ENCODE data around the gene SLF2.

SLF2 gene

GRCh38 chr10:100963826-100964225 lies 51.1 kb downstream of the SLF2 start:
- H3K9ac ChIP-seq (ENCODE audit: low read length in 2 of 2), result no peak overlapping the region
- H3K4me1 ChIP-seq (ENCODE audit: control insufficient read depth, insufficient read depth, low read length), result peaks cover 5% of the 10 kb centered on the region
- no peaks in the 10 kb centered on the region for H3K9me3 ChIP-seq (ENCODE audit: control insufficient read depth in 2 of 2, low read length in 2 of 2)
- H3K27ac ChIP-seq (ENCODE audit: low read length), result no peak overlapping the region
- no peak overlapping the region for H3K4me3 ChIP-seq (ENCODE audit: low read length in 2 of 2)
- no peaks in the 10 kb centered on the region for H3K27me3 ChIP-seq (ENCODE audit: control insufficient read depth in 1 of 2, insufficient read depth in 2 of 2, low read length in 2 of 2)
- H3K36me3 ChIP-seq (ENCODE audit: control insufficient read depth in 2 of 2, insufficient read depth in 2 of 2, low read length in 2 of 2), result peaks cover 25 to 34% of the 10 kb centered on the region in 2 donors

GRCh38 chr10:100965820-100966219 lies 53.1 kb downstream of the SLF2 start:
- H3K4me1 ChIP-seq (ENCODE audit: control insufficient read depth, insufficient read depth, low read length), result peaks cover 13% of the 10 kb centered on the region
- no peak overlapping the region for H3K27ac ChIP-seq (ENCODE audit: low read length)
- H3K4me3 ChIP-seq (ENCODE audit: low read length in 2 of 2), result no peak overlapping the region
- no peaks in the 10 kb centered on the region for H3K27me3 ChIP-seq (ENCODE audit: control insufficient read depth in 1 of 2, insufficient read depth in 2 of 2, low read length in 2 of 2)
- no peak overlapping the region for H3K9ac ChIP-seq (ENCODE audit: low read length in 2 of 2)
- peaks cover 18 to 25% of the 10 kb centered on the region in 2 donors for H3K36me3 ChIP-seq (ENCODE audit: control insufficient read depth in 2 of 2, insufficient read depth in 2 of 2, low read length in 2 of 2)
- H3K9me3 ChIP-seq (ENCODE audit: control insufficient read depth in 2 of 2, low read length in 2 of 2), result no peaks in the 10 kb centered on the region

GRCh38 chr10:100966887-100967286 lies 54.1 kb downstream of the SLF2 start:
- H3K27me3 ChIP-seq (ENCODE audit: control insufficient read depth in 1 of 2, insufficient read depth in 2 of 2, low read length in 2 of 2), result no peaks in the 10 kb centered on the region
- H3K4me3 ChIP-seq (ENCODE audit: low read length in 2 of 2), result no peak overlapping the region
- H3K27ac ChIP-seq (ENCODE audit: low read length), result no peak overlapping the region
- H3K9me3 ChIP-seq (ENCODE audit: control insufficient read depth in 2 of 2, low read length in 2 of 2), result no peaks in the 10 kb centered on the region
- no peak overlapping the region for H3K9ac ChIP-seq (ENCODE audit: low read length in 2 of 2)
- H3K4me1 ChIP-seq (ENCODE audit: control insufficient read depth, insufficient read depth, low read length), result peaks cover 13% of the 10 kb centered on the region
- peaks cover 18% of the 10 kb centered on the region in 2 donors for H3K36me3 ChIP-seq (ENCODE audit: control insufficient read depth in 2 of 2, insufficient read depth in 2 of 2, low read length in 2 of 2)

DNA sequence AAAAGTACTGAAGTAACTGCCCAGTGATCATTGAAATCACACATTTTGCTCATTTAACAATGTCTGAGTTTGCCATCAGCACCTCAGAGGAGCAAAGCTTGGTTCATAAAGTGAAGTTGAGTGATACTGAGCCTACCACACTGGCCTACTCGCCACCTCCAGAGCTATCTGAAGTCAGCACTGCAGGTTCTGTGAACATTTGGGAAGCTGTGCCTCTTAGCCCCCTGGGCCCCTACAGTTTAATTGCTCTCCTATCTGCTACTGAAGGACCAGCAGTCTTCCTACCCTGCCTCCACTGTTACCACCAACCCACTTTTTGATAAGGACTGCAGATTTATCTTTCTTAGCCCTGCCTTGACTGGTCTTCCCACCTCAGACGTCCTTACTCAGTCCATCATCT lies 54.6 kb downstream of the SLF2 start:
- Histone ChIP-seq H3K9me3 (ENCODE audit: control insufficient read depth in 2 of 2, low read length in 2 of 2) (no peaks in the 10 kb centered on the region), H3K4me1 (ENCODE audit: control insufficient read depth, insufficient read depth, low read length) (peaks cover 13% of the 10 kb centered on the region), H3K27ac (ENCODE audit: low read length) (no peak overlapping the region), H3K9ac (ENCODE audit: low read length in 2 of 2) (peak overlapping the region in 1 of 2 donors; percentile 21), H3K36me3 (ENCODE audit: control insufficient read depth in 2 of 2, insufficient read depth in 2 of 2, low read length in 2 of 2) (peaks cover 14 to 18% of the 10 kb centered on the region in 2 donors), H3K27me3 (ENCODE audit: control insufficient read depth in 1 of 2, insufficient read depth in 2 of 2, low read length in 2 of 2) (no peaks in the 10 kb centered on the region), H3K4me3 (ENCODE audit: low read length in 2 of 2) (no peak overlapping the region)

DNA sequence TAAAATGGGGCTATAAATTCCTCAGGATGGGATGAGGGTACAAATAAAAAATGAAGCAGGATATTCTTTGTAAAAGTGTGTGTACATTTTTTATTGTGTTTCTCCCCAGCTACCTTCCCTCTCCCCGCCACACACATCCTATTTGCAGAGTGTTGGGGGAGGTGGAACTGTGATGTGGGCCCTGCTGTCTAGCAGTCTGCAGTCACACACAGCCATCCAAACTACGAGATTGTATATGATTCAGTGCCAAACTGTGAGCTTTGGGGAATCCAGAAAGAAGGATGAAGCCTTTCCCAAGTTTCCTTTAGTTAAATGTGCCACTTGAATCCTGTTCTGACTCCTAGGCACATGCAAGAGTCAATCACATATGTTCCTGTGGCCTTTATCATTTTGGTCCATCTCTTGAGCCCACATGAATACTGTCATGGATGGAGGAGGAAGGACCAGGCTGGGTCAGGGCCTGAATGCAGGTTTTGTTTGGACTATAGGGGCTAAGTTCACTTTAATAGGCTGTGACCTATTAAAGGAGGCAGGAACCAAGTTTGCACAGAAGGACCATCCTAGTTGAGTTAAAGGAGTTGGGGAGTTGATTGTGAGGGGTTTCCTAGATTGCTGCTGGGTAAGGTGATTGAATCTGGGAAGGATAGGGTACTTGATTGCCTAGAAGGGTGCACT lies 55.4 kb downstream of the SLF2 start:
- peak overlapping the region in 1 of 2 donors; percentile 76 for H3K4me3 ChIP-seq (ENCODE audit: low read length in 2 of 2)
- H3K36me3 ChIP-seq (ENCODE audit: control insufficient read depth in 2 of 2, insufficient read depth in 2 of 2, low read length in 2 of 2), result peaks cover 7 to 14% of the 10 kb centered on the region in 2 donors
- no peak overlapping the region for H3K27ac ChIP-seq (ENCODE audit: low read length)
- peaks cover 13% of the 10 kb centered on the region for H3K4me1 ChIP-seq (ENCODE audit: control insufficient read depth, insufficient read depth, low read length)
- peak overlapping the region in 1 of 2 donors; percentile 14 for H3K9ac ChIP-seq (ENCODE audit: low read length in 2 of 2)
- no peaks in the 10 kb centered on the region for H3K9me3 ChIP-seq (ENCODE audit: control insufficient read depth in 2 of 2, low read length in 2 of 2)
- H3K27me3 ChIP-seq (ENCODE audit: control insufficient read depth in 1 of 2, insufficient read depth in 2 of 2, low read length in 2 of 2), result no peaks in the 10 kb centered on the region

- no peak overlapping the region for H3K27ac ChIP-seq (ENCODE audit: low read length)
- no peaks in the 10 kb centered on the region for H3K27me3 ChIP-seq (ENCODE audit: control insufficient read depth in 1 of 2, insufficient read depth in 2 of 2, low read length in 2 of 2)
- H3K9me3 ChIP-seq (ENCODE audit: control insufficient read depth in 2 of 2, low read length in 2 of 2), result no peaks in the 10 kb centered on the region
- H3K9ac ChIP-seq (ENCODE audit: low read length in 2 of 2), result peak overlapping the region in 1 of 2 donors; percentile 72
- H3K4me3 ChIP-seq (ENCODE audit: low read length in 2 of 2), result peak overlapping the region; percentile 44 to 76
- peaks cover 13% of the 10 kb centered on the region for H3K4me1 ChIP-seq (ENCODE audit: control insufficient read depth, insufficient read depth, low read length)
- H3K36me3 ChIP-seq (ENCODE audit: control insufficient read depth in 2 of 2, insufficient read depth in 2 of 2, low read length in 2 of 2), result peaks cover 5 to 14% of the 10 kb centered on the region in 2 donors
Measured at GRCh38 chr10:100968863-100969186, 56.1 kb downstream of the SLF2 start.

- H3K36me3 ChIP-seq (ENCODE audit: control insufficient read depth in 2 of 2, insufficient read depth in 2 of 2, low read length in 2 of 2), result peaks cover 0 to 14% of the 10 kb centered on the region in 2 donors
- H3K27ac ChIP-seq (ENCODE audit: low read length), result no peak within 1 kb of the TSS
- H3K4me1 ChIP-seq (ENCODE audit: control insufficient read depth, insufficient read depth, low read length), result peaks cover 13% of the 10 kb centered on the region
- H3K4me3 ChIP-seq (ENCODE audit: low read length in 2 of 2), result peak within 1 kb of the TSS; percentile 50 to 76
- peak within 1 kb of the TSS; percentile 35 to 72 for H3K9ac ChIP-seq (ENCODE audit: low read length in 2 of 2)
- no peaks in the 10 kb centered on the region for H3K27me3 ChIP-seq (ENCODE audit: control insufficient read depth in 1 of 2, insufficient read depth in 2 of 2, low read length in 2 of 2)
- no peaks in the 10 kb centered on the region for H3K9me3 ChIP-seq (ENCODE audit: control insufficient read depth in 2 of 2, low read length in 2 of 2)
Measured at GRCh38 chr10:100969187-100970075, 56.7 kb downstream of the SLF2 start, which contains the start of gene SEMA4G. TSS of gene SEMA4G (plus strand) at chr10:100969504. CDS start at chr10:100972913, 3,409 bp downstream.

DNA sequence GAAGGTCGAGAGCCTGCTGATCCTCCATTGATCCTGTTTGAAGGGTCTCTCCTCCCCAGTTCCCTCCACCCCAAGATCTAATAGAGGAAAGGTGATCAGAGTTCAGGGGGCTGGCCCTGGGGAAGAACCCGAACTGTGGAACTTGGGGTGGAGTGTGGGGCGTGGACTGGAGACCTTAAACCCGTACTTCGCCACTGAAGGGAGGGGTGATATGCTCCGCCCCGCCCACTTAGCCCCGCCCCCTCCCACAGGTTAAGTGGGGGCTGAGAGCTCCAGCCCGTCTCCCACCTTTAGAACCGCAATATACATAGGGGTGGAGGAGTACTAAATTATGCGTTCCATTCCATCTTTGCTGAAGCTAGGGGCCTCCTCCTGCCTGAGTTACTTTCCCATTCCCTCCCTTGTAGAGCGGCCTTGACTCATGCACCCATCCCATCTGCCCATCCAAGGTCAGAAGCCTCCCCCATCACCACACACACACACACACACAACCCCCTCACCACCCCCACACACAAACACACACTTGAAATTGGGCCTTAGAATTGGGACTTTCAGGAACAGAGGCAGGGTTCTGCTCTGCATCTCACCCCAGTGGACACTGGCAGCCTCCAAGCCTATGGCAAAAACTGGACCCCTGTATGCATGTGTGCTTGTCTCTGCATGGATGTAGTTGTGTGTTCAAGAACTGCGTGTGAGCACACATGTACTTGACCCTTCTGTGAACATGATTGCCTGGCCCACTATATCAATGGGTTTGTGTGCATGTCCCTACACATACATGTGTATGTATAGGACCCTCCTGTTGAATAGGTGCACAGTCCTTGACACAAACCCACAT lies 57.5 kb downstream of the SLF2 start:
- Histone ChIP-seq H3K36me3 (ENCODE audit: control insufficient read depth in 2 of 2, insufficient read depth in 2 of 2, low read length in 2 of 2) (peaks cover 0 to 14% of the 10 kb centered on the region in 2 donors), H3K9me3 (ENCODE audit: control insufficient read depth in 2 of 2, low read length in 2 of 2) (no peaks in the 10 kb centered on the region), H3K27me3 (ENCODE audit: control insufficient read depth in 1 of 2, insufficient read depth in 2 of 2, low read length in 2 of 2) (no peaks in the 10 kb centered on the region), H3K27ac (ENCODE audit: low read length) (no peak overlapping the region), H3K4me3 (ENCODE audit: low read length in 2 of 2) (peak overlapping the region; percentile 50 to 76), H3K4me1 (ENCODE audit: control insufficient read depth, insufficient read depth, low read length) (peaks cover 13% of the 10 kb centered on the region), H3K9ac (ENCODE audit: low read length in 2 of 2) (peak overlapping the region; percentile 35 to 64)

DNA sequence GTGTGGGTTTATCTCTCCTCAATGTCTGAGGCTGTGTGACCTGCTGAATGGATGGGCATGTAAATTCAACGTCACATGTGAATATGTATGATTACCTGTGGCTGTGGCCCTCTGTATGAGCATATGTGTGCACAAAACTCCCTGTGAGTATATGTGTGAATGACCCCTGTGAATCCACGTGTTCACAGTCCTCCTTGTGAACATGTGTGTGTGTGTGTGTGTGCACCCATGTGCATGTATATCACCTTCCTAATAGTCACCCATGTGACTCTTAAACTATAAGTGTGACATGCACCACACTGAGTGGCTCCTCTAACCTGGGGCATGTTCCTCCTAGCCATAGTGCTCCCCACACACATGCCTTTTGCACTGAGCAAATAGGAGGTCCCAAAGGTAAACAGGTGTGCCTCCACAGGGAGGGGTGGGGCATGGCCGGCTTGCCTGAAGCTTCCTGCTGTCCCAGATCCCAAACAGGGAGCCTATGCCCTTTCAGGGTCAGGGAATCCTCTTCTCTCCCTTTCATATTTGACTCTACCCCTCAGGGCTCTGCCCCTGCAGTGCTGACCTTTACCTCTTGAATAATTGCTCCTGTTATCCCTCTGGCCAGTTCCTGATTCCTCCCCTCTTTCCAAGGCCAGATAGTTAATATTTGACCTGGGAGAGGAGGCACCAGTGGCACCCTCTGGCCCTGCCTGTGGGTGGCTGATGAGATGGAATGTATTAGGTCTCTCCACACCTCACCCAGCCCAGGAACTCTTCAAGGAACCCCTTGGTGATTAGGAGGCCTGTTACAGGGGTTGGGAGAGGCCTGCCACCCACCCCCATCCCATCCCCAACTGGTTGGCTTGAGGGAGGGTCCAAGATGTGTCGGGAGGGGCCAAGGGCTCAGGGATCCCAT lies 58.4 kb downstream of the SLF2 start:
- H3K36me3 ChIP-seq (ENCODE audit: control insufficient read depth in 2 of 2, insufficient read depth in 2 of 2, low read length in 2 of 2), result peaks cover 0 to 12% of the 10 kb centered on the region in 2 donors
- no peak overlapping the region for H3K9ac ChIP-seq (ENCODE audit: low read length in 2 of 2)
- no peak overlapping the region for H3K4me3 ChIP-seq (ENCODE audit: low read length in 2 of 2)
- no peaks in the 10 kb centered on the region for H3K9me3 ChIP-seq (ENCODE audit: control insufficient read depth in 2 of 2, low read length in 2 of 2)
- H3K27ac ChIP-seq (ENCODE audit: low read length), result no peak overlapping the region
- H3K4me1 ChIP-seq (ENCODE audit: control insufficient read depth, insufficient read depth, low read length), result peaks cover 13% of the 10 kb centered on the region
- no peaks in the 10 kb centered on the region for H3K27me3 ChIP-seq (ENCODE audit: control insufficient read depth in 1 of 2, insufficient read depth in 2 of 2, low read length in 2 of 2)

Data from stomach smooth muscle (tissue), 2 donors.